ENCODE measurements around the gene SP3.
"Not testable (repeated sequence)": the region's sequence is repeated elsewhere in the genome, so short reads cannot be mapped to it uniquely, and the experiment has no call there.

Gene SP3

GRCh38 chr2:173940208-173941020 is 24.8 kb downstream of the SP3 start:
- DNase-seq = no peak

- DNase-seq = no peak
Observed at GRCh38 chr2:173938700-173939384, 26.3 kb downstream of the SP3 start.

GRCh38 chr2:173935305-173935704 is 29.9 kb downstream of the SP3 start:
- no peak for DNase-seq

- DNase-seq = no peak
Observed at GRCh38 chr2:173934895-173935294, 30.3 kb downstream of the SP3 start.

- DNase-seq = no peak
Observed at GRCh38 chr2:173931751-173932150, 33.4 kb downstream of the SP3 start.

- DNase-seq = no peak
Observed at GRCh38 chr2:173929441-173929840, 35.7 kb downstream of the SP3 start.

- DNase-seq = no peak
Observed at GRCh38 chr2:173926875-173927274, 38.3 kb downstream of the SP3 start.

- DNase-seq = no peak
Observed at GRCh38 chr2:173924285-173924684, 40.9 kb downstream of the SP3 start.

GRCh38 chr2:173922760-173923159 is 42.4 kb downstream of the SP3 start:
- DNase-seq = no peak

- DNase-seq = no peak
Observed at GRCh38 chr2:173922068-173922467, 43.1 kb downstream of the SP3 start.

- DNase-seq = no peak
Observed at GRCh38 chr2:173914055-173914927, 50.9 kb downstream of the SP3 start.

- no peak for DNase-seq
Observed at GRCh38 chr2:173909846-173910245, 55.3 kb downstream of the SP3 start.

GRCh38 chr2:173906626-173907025 is 58.5 kb downstream of the SP3 start:
- DNase-seq = no peak

- DNase-seq = no peak
Observed at GRCh38 chr2:173903601-173904394, 61.4 kb downstream of the SP3 start.

- no peak for DNase-seq
Observed at GRCh38 chr2:173898996-173899395, 66.2 kb downstream of the SP3 start.

GRCh38 chr2:173898178-173898668 is 67.0 kb downstream of the SP3 start:
- no peak for DNase-seq

GRCh38 chr2:173896755-173897154 is 68.4 kb downstream of the SP3 start:
- no peak for DNase-seq

- no peak for DNase-seq
Observed at GRCh38 chr2:173892341-173892740, 72.8 kb downstream of the SP3 start.

- DNase-seq = no peak
Observed at GRCh38 chr2:173891315-173892037, 73.7 kb downstream of the SP3 start.

GRCh38 chr2:173889464-173889863 is 75.7 kb downstream of the SP3 start:
- DNase-seq = not testable (repeated sequence)

- DNase-seq = no peak
Observed at GRCh38 chr2:173886613-173887012, 78.6 kb downstream of the SP3 start.
